SK-N-SH (cell line): ENCODE measurements around the gene HHIPL1. TPM values are rescaled to one million over a fixed set of nuclear protein-coding genes. Genes with fewer than 3 reads are reported as not detected.
A peak's percentile ranks its signal among the peaks of the same experiment; 100 is the strongest.

Source experiments
- CTCF ChIA-PET: fragments of 300-600, 350-600 bp; formaldehyde crosslinking; extraction: SDS; loops from one replicate; lab custom pipeline; 2021; lab: Yijun Ruan, JAX
- POLR2A ChIA-PET: fragments of 350-600 bp; sonication (Branson Sonifier 250); formaldehyde crosslinking; extraction: SDS; loops from one replicate; lab custom pipeline; 2020; ENCODE audit warnings: antibody characterized with exemption, inconsistent platforms; lab: Yijun Ruan, JAX
- DNase-seq: peaks from one replicate; pipeline ENCODE4 v3.0.0; 2012
- H2AFZ ChIP-seq: fragments of 200-600 bp; sonication (generic); 2 replicates; pipeline ENCODE4 v1.8.1; 2016; ENCODE audit warnings: antibody characterized with exemption, mild to moderate bottlenecking, low read depth
- H3F3A ChIP-seq: fragments of 200-600 bp; sonication (generic); replicated peaks from 2 replicates; pipeline ENCODE3; 2016; ENCODE audit warnings: antibody characterized with exemption, mild to moderate bottlenecking; ENCODE audit not compliant: insufficient read depth
- H3K27ac ChIP-seq, 2 experiments: fragments of 200-500 bp in 1 of 2; fragments of 200-600 bp in 1 of 2; sonication (Bioruptor generic) in 1 of 2; sonication (generic), shearing (Covaris generic) in 1 of 2; 2 replicates each; pipeline versions ENCODE4 v1.5.1 to v1.6.1; 2014 to 2016; ENCODE audit warnings: low read depth in 2 of 2, inconsistent platforms in 1 of 2, low read length in 1 of 2, mild to moderate bottlenecking in 1 of 2, mixed read lengths in 1 of 2
- H3K27me3 ChIP-seq: fragments of 200-600 bp; sonication (generic), shearing (Covaris generic); 2 replicates; pipeline ENCODE4 v1.6.1; 2016; ENCODE audit warnings: mixed run types; ENCODE audit not compliant: insufficient read depth
- H3K36me3 ChIP-seq, 2 experiments: fragments of 200-500 bp in 1 of 2; fragments of 200-600 bp in 1 of 2; sonication (Bioruptor generic) in 1 of 2; sonication (generic) in 1 of 2; replicated peaks in 1 of 2; 2 replicates each; pipeline versions ENCODE3 to v1.5.1; 2014 to 2016; ENCODE audit warnings: low read length in 1 of 2, mild to moderate bottlenecking in 1 of 2; ENCODE audit not compliant: insufficient read depth in 2 of 2, control insufficient read depth in 1 of 2
- H3K4me1 ChIP-seq, 2 experiments: fragments of 200-500 bp in 1 of 2; fragments of 200-600 bp in 1 of 2; sonication (Bioruptor generic) in 1 of 2; sonication (generic), shearing (Covaris generic) in 1 of 2; 2 replicates each; pipeline versions ENCODE4 v1.5.1 to v1.6.1; 2014 to 2016; ENCODE audit warnings: low read depth in 1 of 2, low read length in 1 of 2, mixed run types in 1 of 2; ENCODE audit not compliant: insufficient read depth in 2 of 2, control insufficient read depth in 1 of 2
- H3K4me2 ChIP-seq: fragments of 200-600 bp; sonication (generic), shearing (Covaris generic); 2 replicates; pipeline ENCODE4 v1.6.1; 2017; ENCODE audit warnings: mixed run types
- H3K4me3 ChIP-seq, 2 experiments: fragments of 200-500 bp in 1 of 2; fragments of 200-600 bp in 1 of 2; sonication (Bioruptor generic) in 1 of 2; sonication (generic), shearing (Covaris generic) in 1 of 2; 2 replicates each; pipeline versions ENCODE4 v1.5.1 to v1.8.1; 2014 to 2016; ENCODE audit warnings: low read depth in 2 of 2, inconsistent platforms in 1 of 2, low read length in 1 of 2, mild to moderate bottlenecking in 1 of 2, mixed read lengths in 1 of 2, moderate library complexity in 1 of 2
- H3K79me2 ChIP-seq: fragments of 200-600 bp; sonication (generic); 2 replicates; pipeline ENCODE4 v1.8.1; 2017; ENCODE audit warnings: mild to moderate bottlenecking; ENCODE audit not compliant: insufficient read depth
- H3K9ac ChIP-seq: fragments of 200-600 bp; sonication (generic); 2 replicates; pipeline ENCODE4 v1.6.1; 2017; ENCODE audit warnings: mixed run types
- H3K9me2 ChIP-seq: fragments of 200-600 bp; sonication (generic); 2 replicates; pipeline ENCODE4 v1.6.1; 2017; ENCODE audit warnings: mixed run types
- H3K9me3 ChIP-seq: fragments of 200-600 bp; sonication (generic); 2 replicates; pipeline ENCODE4 v1.6.1; 2017; ENCODE audit warnings: mixed run types, mild to moderate bottlenecking, moderate library complexity
- H4K20me1 ChIP-seq: fragments of 200-600 bp; sonication (generic); 2 replicates; pipeline ENCODE4 v1.6.1; 2017; ENCODE audit warnings: mild to moderate bottlenecking, mixed run types; ENCODE audit not compliant: insufficient read depth
- CTCF ChIP-seq: fragments of 200-600 bp; sonication (generic); IDR thresholded peaks from 2 replicates; pipeline ENCODE4 v1.6.1; 2017; ENCODE audit warnings: antibody characterized with exemption, mild to moderate bottlenecking, moderate library complexity
- EZH2phosphoT487 ChIP-seq: fragments of 200-600 bp; sonication (generic); IDR thresholded peaks from 2 replicates; pipeline ENCODE4 v1.6.1; 2017; ENCODE audit warnings: low read depth, mixed run types, mild to moderate bottlenecking, antibody characterized with exemption, moderate library complexity, borderline replicate concordance
- FOSL2 ChIP-seq: IDR thresholded peaks from 2 replicates; pipeline ENCODE4 v1.4.0; 2012; ENCODE audit warnings: low read depth, mild to moderate bottlenecking, moderate library complexity, borderline replicate concordance
- FOXJ3 ChIP-seq: sonication (generic); formaldehyde crosslinking; IDR thresholded peaks from 2 replicates; pipeline ENCODE4 v1.5.1; 2020; ENCODE audit warnings: mild to moderate bottlenecking, missing genetic modification reagents
- GATA2 ChIP-seq: sonication (generic); formaldehyde crosslinking; IDR thresholded peaks from 2 replicates; pipeline ENCODE4 v1.5.0; 2020; ENCODE audit warnings: mild to moderate bottlenecking, missing genetic modification reagents
- MEF2A ChIP-seq: IDR thresholded peaks from 2 replicates; pipeline ENCODE4 v1.4.0; 2012; ENCODE audit warnings: low read depth, borderline replicate concordance
- NFIC ChIP-seq: IDR thresholded peaks from 2 replicates; pipeline ENCODE4 v1.4.0; 2012; ENCODE audit warnings: borderline replicate concordance
- NRF1 ChIP-seq: IDR thresholded peaks from 2 replicates; pipeline ENCODE4 v1.6.1; 2012; ENCODE audit warnings: low read depth, mild to moderate bottlenecking, low read length
- POLR2AphosphoS5 ChIP-seq: IDR thresholded peaks from 2 replicates; pipeline ENCODE4 v1.6.1; 2012; ENCODE audit warnings: low read depth, low read length
- RAD21 ChIP-seq: IDR thresholded peaks from 2 replicates; pipeline ENCODE4 v1.6.1; 2012; ENCODE audit warnings: mild to moderate bottlenecking, low read length
- RFX5 ChIP-seq: IDR thresholded peaks from 2 replicates; pipeline ENCODE4 v1.6.1; 2012; ENCODE audit warnings: mild to moderate bottlenecking, improper control_type of control experiment, low read length
- RXRA ChIP-seq: IDR thresholded peaks from 2 replicates; pipeline ENCODE4 v1.4.0; 2012; ENCODE audit warnings: low read depth, mild to moderate bottlenecking, borderline replicate concordance
- SMC3 ChIP-seq: IDR thresholded peaks from 2 replicates; pipeline ENCODE4 v1.6.1; 2012; ENCODE audit warnings: low read depth, low read length, improper control_type of control experiment
- TCF12 ChIP-seq: IDR thresholded peaks from 2 replicates; pipeline ENCODE4 v1.4.0; 2012
- YY1 ChIP-seq: IDR thresholded peaks from 2 replicates; pipeline ENCODE4 v1.4.0; 2012; ENCODE audit warnings: low read depth, mild to moderate bottlenecking
- WGBS: methylation state at CpG from one replicate; pipeline ENCODE4 v1.1.6; 2017; ENCODE audit warnings: low lambda C conversion rate; 5-methylcytosine and 5-hydroxymethylcytosine counted together
- polyA plus RNA-seq, 3 experiments: library from polyadenylated mRNA; depleted of rRNA; stranded (reverse); fragments of >200 nt; gene quantifications; 2 replicates each; pipeline ENCODE4 v1.2.3, GENCODE V29; 2012
- TF ChIP-seq, protein P1 (sequence below): IDR thresholded peaks from 2 replicates; pipeline ENCODE4 v1.6.1; 2012; ENCODE audit warnings: mild to moderate bottlenecking, low read depth, low read length, moderate library complexity
- TF ChIP-seq, protein P2 (sequence below): IDR thresholded peaks from 2 replicates; pipeline ENCODE4; 2012
- TF ChIP-seq, protein P3 (sequence below): IDR thresholded peaks from 2 replicates; pipeline ENCODE4 v1.4.0; 2012; ENCODE audit warnings: low read depth, borderline replicate concordance

The HHIPL1 gene
- polyA plus RNA-seq, 1 of the 3 experiments (the other 2 are of a cell fraction): 0.02 TPM

GRCh38 chr14:99625476-99625875, 19.5 kb upstream of the HHIPL1 start:
- TF ChIP-seq CTCF: no peak
- no peak for TF ChIP-seq RFX5
- no peak for TF ChIP-seq MEF2A
- no peak for TF ChIP-seq NRF1
- no peak for TF ChIP-seq FOSL2
- no peak for TF ChIP-seq TCF12
- TF ChIP-seq RAD21: no peak
- no peak for TF ChIP-seq YY1
- TF ChIP-seq SMC3: no peak
- TF ChIP-seq, protein P1, sequence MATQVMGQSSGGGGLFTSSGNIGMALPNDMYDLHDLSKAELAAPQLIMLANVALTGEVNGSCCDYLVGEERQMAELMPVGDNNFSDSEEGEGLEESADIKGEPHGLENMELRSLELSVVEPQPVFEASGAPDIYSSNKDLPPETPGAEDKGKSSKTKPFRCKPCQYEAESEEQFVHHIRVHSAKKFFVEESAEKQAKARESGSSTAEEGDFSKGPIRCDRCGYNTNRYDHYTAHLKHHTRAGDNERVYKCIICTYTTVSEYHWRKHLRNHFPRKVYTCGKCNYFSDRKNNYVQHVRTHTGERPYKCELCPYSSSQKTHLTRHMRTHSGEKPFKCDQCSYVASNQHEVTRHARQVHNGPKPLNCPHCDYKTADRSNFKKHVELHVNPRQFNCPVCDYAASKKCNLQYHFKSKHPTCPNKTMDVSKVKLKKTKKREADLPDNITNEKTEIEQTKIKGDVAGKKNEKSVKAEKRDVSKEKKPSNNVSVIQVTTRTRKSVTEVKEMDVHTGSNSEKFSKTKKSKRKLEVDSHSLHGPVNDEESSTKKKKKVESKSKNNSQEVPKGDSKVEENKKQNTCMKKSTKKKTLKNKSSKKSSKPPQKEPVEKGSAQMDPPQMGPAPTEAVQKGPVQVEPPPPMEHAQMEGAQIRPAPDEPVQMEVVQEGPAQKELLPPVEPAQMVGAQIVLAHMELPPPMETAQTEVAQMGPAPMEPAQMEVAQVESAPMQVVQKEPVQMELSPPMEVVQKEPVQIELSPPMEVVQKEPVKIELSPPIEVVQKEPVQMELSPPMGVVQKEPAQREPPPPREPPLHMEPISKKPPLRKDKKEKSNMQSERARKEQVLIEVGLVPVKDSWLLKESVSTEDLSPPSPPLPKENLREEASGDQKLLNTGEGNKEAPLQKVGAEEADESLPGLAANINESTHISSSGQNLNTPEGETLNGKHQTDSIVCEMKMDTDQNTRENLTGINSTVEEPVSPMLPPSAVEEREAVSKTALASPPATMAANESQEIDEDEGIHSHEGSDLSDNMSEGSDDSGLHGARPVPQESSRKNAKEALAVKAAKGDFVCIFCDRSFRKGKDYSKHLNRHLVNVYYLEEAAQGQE: no peak
- no peak for TF ChIP-seq GATA2 (CRISPR knock-in tag)
- POLR2A ChIA-PET: no interaction called here
- DNase-seq: peak; percentile 61
- 80% methylated on average over 1 of the region's 3 CpGs for WGBS
- peaks cover 24 to 33% of the 10 kb centered on the region in 2 experiments; a peak in 2 of 4 replicates for H3K4me1 ChIP-seq
- no peak overlapping the region for H2AFZ ChIP-seq
- no peak overlapping the region for H3K9ac ChIP-seq
- no peak overlapping the region for H3K4me2 ChIP-seq
- no peak overlapping the region for H3K4me3 ChIP-seq
- H3K36me3 ChIP-seq: no peaks in the 10 kb centered on the region
- H4K20me1 ChIP-seq: no peaks in the 10 kb centered on the region
- H3K27ac ChIP-seq: no peak overlapping the region; a peak in 1 of 4 replicates
- no peaks in the 10 kb centered on the region for H3K9me2 ChIP-seq
- no peaks in the 10 kb centered on the region for H3K79me2 ChIP-seq
- H3K27me3 ChIP-seq: no peaks in the 10 kb centered on the region
- CTCF ChIA-PET: interaction anchor here (0.8 to 4.2 kb wide), 2 partner anchors 68 to 102 kb away, joined by 3 to 28 read pairs; no protein-coding TSS in a partner anchor
- no peaks in the 10 kb centered on the region for H3K9me3 ChIP-seq
- H3F3A ChIP-seq: peaks cover 25% of the 10 kb centered on the region

DNA sequence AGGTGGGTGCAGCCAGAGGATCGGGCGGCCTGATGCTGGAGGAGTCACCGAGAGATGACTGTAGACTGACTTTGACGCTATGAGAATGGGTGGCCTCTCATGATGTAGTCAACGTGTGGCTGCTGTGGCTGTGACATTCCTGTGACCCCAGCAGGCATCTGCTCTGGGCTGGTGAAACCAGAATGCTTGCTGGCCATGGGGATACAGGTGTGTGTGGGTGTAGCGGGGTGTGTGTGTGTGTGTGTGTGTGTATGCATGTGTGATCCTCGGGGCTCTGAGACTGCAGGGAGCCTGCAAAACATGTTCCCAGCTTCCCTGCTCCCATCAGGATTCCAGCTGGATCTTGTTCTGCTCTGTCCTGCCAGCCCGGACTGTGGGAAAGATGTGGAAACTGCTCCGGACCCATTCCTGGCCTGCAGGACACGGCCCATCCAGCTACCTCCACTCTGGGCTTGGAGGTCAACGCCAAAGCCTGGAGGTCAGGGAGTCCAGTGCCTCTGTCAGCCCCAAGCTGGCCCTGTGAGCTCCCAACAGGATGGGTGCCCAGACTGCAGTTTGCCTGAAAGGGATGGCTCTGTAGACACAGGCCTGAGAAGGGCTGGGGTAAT, 18.8 kb upstream of the HHIPL1 start:
- Histone ChIP-seq H3F3A (peaks cover 23% of the 10 kb centered on the region), H3K9ac (no peak overlapping the region), H3K4me2 (no peak overlapping the region), H3K27me3 (no peaks in the 10 kb centered on the region), H3K36me3 (no peaks in the 10 kb centered on the region), H3K4me1 (peaks cover 18 to 29% of the 10 kb centered on the region in 2 experiments; a peak in 2 of 4 replicates), H3K4me3 (no peak overlapping the region), H3K79me2 (no peaks in the 10 kb centered on the region), H3K9me3 (no peaks in the 10 kb centered on the region), H3K9me2 (no peaks in the 10 kb centered on the region), H3K27ac (no peak overlapping the region; a peak in 1 of 4 replicates), H2AFZ (no peak overlapping the region), H4K20me1 (no peaks in the 10 kb centered on the region)
- ChIA-PET POLR2A (interaction anchor here (0.6 kb wide), 1 partner anchor 21 kb away, joined by 3 read pairs; no protein-coding TSS in a partner anchor), CTCF (interaction anchor here (0.7 to 4.2 kb wide), 7 partner anchors 23 to 108 kb away, joined by 3 to 28 read pairs (median 4); partner anchors contain the start of gene CCDC85C)
- no peak for DNase-seq
- WGBS: 89% methylated on average over 6 of the region's 11 CpGs
- no peak for TF ChIP-seq RAD21
- TF ChIP-seq POLR2AphosphoS5: no peak
- TF ChIP-seq RFX5: no peak
- no peak for TF ChIP-seq YY1
- TF ChIP-seq FOXJ3 (CRISPR knock-in tag): no peak
- no peak for TF ChIP-seq FOSL2
- TF ChIP-seq, protein P2, sequence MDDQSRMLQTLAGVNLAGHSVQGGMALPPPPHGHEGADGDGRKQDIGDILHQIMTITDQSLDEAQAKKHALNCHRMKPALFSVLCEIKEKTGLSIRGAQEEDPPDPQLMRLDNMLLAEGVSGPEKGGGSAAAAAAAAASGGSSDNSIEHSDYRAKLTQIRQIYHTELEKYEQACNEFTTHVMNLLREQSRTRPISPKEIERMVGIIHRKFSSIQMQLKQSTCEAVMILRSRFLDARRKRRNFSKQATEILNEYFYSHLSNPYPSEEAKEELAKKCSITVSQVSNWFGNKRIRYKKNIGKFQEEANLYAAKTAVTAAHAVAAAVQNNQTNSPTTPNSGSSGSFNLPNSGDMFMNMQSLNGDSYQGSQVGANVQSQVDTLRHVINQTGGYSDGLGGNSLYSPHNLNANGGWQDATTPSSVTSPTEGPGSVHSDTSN: no peak
- TF ChIP-seq RXRA: no peak
- TF ChIP-seq EZH2phosphoT487: no peak
- TF ChIP-seq, protein P3, sequence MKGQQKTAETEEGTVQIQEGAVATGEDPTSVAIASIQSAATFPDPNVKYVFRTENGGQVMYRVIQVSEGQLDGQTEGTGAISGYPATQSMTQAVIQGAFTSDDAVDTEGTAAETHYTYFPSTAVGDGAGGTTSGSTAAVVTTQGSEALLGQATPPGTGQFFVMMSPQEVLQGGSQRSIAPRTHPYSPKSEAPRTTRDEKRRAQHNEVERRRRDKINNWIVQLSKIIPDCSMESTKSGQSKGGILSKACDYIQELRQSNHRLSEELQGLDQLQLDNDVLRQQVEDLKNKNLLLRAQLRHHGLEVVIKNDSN: no peak
- TF ChIP-seq NFIC: no peak
